K562 (cell line): ENCODE data around the gene LENEP. TPM values are rescaled to one million over a fixed set of nuclear protein-coding genes. Genes with fewer than 3 reads are reported as not detected.
A peak's percentile ranks its signal among the peaks of the same experiment; 100 is the strongest.

Experiments used
- CUX1 ChIP-seq: fragments of 200-800 bp; sonication (Bioruptor generic); IDR thresholded peaks from 2 replicates; pipeline ENCODE4 v1.6.1; 2016; ENCODE audit warnings: missing genetic modification characterization, missing compliant biosample characterization
- FUS ChIP-seq: fragments of 200-400 bp; formaldehyde crosslinking; optimal IDR thresholded peaks from 2 replicates; pipeline ENCODE3; 2017; ENCODE audit warnings: low read depth, low read length
- KHSRP ChIP-seq: fragments of 450-650 bp; IDR thresholded peaks from 2 replicates; pipeline ENCODE4 v1.6.1; 2017
- KLF1 ChIP-seq: fragments of 450-650 bp; IDR thresholded peaks from 2 replicates; pipeline ENCODE4 v1.6.1; 2016; ENCODE audit warnings: missing genetic modification characterization, missing compliant biosample characterization
- MGA ChIP-seq: fragments of 450-650 bp; IDR thresholded peaks from 2 replicates; pipeline ENCODE4 v1.6.1; 2016; ENCODE audit warnings: mild to moderate bottlenecking, moderate library complexity
- NFIC ChIP-seq: fragments of 450-650 bp; IDR thresholded peaks from 2 replicates; pipeline ENCODE4 v1.6.1; 2017; ENCODE audit warnings: mild to moderate bottlenecking, inconsistent platforms
- PREB ChIP-seq: sonication (generic); formaldehyde crosslinking; IDR thresholded peaks from 2 replicates; pipeline ENCODE4 v1.8.1; 2023; ENCODE audit warnings: mild to moderate bottlenecking, missing genetic modification reagents
- RBFOX2 ChIP-seq: fragments of 200-400 bp; formaldehyde crosslinking; IDR thresholded peaks from 2 replicates; pipeline ENCODE4 v1.6.1; 2017; ENCODE audit warnings: low read depth, mild to moderate bottlenecking, low read length, moderate library complexity
- RBM39 ChIP-seq: fragments of 200-400 bp; formaldehyde crosslinking; optimal IDR thresholded peaks from 2 replicates; pipeline ENCODE3; 2018; ENCODE audit warnings: low read depth, low read length
- polyA plus RNA-seq, 8 experiments: library from polyadenylated mRNA; depleted of rRNA in 4 of 8; stranded (reverse) in 5 of 8; unstranded in 3 of 8; fragments of >200 nt; fragmentation: Nextera tagmentation in 2 of 8; fragmentation: Illumina TruSeq in 1 of 8; extraction: Ambion mirVana in 2 of 8; extraction: Trizol in 1 of 8; gene quantifications; 2 replicates each; pipeline versions ENCODE4 v1.2.1 to v1.2.3, GENCODE V29; 2011 to 2014; ENCODE audit warnings: inconsistent platforms in 1 of 8, missing spikeins in 1 of 8
- total RNA-seq, 7 experiments: library from RNA; depleted of rRNA in 6 of 7; stranded (reverse); fragments of >200 nt in 6 of 7; fragmentation: Illumina TruSeq in 2 of 7; extraction: Trizol in 2 of 7; gene quantifications; 2 replicates each; pipeline versions ENCODE4 v1.2.1 to v1.2.3, GENCODE V29; 2011 to 2021; ENCODE audit warnings: low replicate concordance in 1 of 7

The LENEP gene
- total and polyA plus RNA-seq, 9 of the 15 experiments (the other 6 are each of a cell fraction or from before 2014, with no cell fraction given), result 0.23 to 0.87 (median 0.67) TPM; not detected in 5

- TF ChIP-seq PREB (CRISPR knock-in tag) (no peak), RBFOX2 (peak; percentile 81), NFIC (no peak), FUS (no peak), KLF1 (tag) (no peak), KHSRP (no peak), RBM39 (no peak), MGA (peak; percentile 98), CUX1 (CRISPR knock-in tag) (peak; percentile 79; the same call in 1 of the 2 replicates)
Observed at GRCh38 chr1:154999571-155000410, 6.4 kb downstream of the LENEP start (continued).
